Fibroblast of pulmonary artery (primary cell): Measurements from ENCODE around the gene RIPOR2.

Experiments used
- DNase-seq: peaks from one replicate; pipeline ENCODE4 v3.0.0-alpha.2; 2010; ENCODE audit warnings: low read depth
- H3K4me3 ChIP-seq: replicated peaks from 2 replicates; pipeline ENCODE4 v1.5.1; 2011; ENCODE audit warnings: low read depth, mild to moderate bottlenecking, control low read depth, low read length, moderate library complexity
- CTCF ChIP-seq: IDR thresholded peaks from 2 replicates; pipeline ENCODE4 v1.5.1; 2011; ENCODE audit warnings: mild to moderate bottlenecking, control low read depth, low read length, inconsistent platforms; ENCODE audit errors: missing control alignments

The RIPOR2 gene

GRCh38 chr6:24779416-24780016 lies 156.2 kb downstream of the RIPOR2 start:
- no peak for DNase-seq
- no peak for TF ChIP-seq CTCF
- H3K4me3 ChIP-seq = no peak overlapping the region

DNA sequence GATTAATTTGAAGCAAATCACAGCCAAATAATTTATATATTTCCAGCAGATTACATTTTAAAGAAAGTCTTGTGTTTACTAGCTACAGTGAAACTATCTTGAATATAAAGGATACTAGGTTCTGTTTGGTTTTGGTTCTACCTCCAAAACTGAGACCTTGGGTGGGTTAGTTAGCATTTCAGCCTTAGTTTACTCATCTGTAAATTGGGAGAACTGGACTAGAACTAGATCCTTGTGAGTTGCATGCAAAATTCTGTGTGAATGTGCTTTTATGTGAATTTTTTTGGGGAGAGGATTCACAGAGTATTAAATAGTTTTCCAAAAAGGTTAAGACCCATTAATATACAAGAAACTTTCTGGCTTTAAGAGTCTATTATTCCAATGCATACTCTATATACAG lies 156.9 kb downstream of the RIPOR2 start:
- TF ChIP-seq CTCF = no peak
- no peak for DNase-seq
- H3K4me3 ChIP-seq = no peak overlapping the region

DNA sequence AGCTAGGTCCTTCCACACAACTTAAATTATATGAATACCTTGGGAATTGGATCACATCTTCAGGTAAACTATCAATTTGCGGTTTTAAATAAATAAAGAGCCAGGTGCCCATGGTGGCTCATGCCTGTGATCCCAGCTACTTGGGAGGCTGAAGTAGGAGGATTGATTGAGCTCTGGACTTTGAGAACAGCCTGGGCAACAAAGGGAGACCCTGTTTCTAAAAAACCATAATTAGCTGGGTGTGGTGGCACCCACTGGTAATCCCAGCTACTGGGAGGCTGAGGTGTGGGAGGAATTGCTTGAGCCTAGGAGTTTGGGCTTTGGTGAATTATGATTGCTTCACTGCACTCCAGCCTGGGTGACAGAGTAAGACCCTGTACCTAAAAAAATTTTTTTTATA lies 157.6 kb downstream of the RIPOR2 start:
- H3K4me3 ChIP-seq = no peak overlapping the region
- TF ChIP-seq CTCF = no peak
- no peak for DNase-seq

- TF ChIP-seq CTCF = no peak
- no peak for DNase-seq
- H3K4me3 ChIP-seq = peak overlapping the region; percentile 100
Observed at GRCh38 chr6:24777227-24777626, 158.5 kb downstream of the RIPOR2 start.

DNA sequence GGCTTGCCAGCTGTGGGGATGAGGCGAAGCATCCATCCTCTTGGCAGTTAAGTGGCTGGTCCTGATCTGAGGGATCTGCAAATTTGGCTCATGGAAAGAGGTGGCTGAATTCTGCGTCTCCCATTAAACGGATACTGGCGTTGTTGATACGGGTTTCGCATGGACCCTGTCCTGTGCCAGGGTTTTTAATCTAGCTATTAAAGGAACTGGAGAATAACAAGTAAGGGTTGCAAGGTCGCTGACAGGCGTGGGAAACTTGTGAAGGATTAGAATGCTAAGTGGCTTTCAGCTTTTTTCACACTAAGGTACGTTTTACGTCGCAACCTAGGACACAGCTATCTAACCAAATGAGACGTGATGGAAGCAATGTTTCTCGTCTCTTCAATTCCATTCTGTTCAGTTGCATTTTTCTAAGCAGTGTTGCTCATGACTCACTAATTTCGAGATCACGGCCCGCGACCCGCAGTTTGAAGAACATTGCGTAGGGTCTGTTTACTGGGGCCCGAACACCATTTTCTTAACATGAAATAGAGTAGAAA lies 160.2 kb downstream of the RIPOR2 start:
- H3K4me3 ChIP-seq = peak overlapping the region; percentile 100
- no peak for TF ChIP-seq CTCF
- peak; percentile 65 for DNase-seq

GRCh38 chr6:24774696-24775519 lies 160.9 kb downstream of the RIPOR2 start, which contains the start of gene GMNN:
Gene GMNN (plus strand): TSS chr6:24774937. CDS start chr6:24777247, 2,310 bp downstream.
- TF ChIP-seq CTCF = no peak
- H3K4me3 ChIP-seq = peak within 1 kb of the TSS; percentile 100
- DNase-seq = peak; percentile 94
